Vagina (tissue), 2 donors: ENCODE data around the gene UST. TPM values are rescaled to one million over a fixed set of nuclear protein-coding genes. Genes with fewer than 3 reads are reported as not detected.

ENCODE experiments used
- DNase-seq, 2 donors: peaks; one replicate each; pipeline ENCODE4 v3.0.0-alpha.2; 2017; ENCODE audit errors: extremely low spot score in 2 of 2
- H3K27ac ChIP-seq: fragments of 200-600 bp; sonication (generic); one replicate; pipeline ENCODE4 v1.5.1; 2019
- H3K27me3 ChIP-seq: fragments of 200-600 bp; sonication (generic); one replicate; pipeline ENCODE4 v1.5.1; 2019
- H3K36me3 ChIP-seq, 2 donors: fragments of 200-600 bp; sonication (generic); one replicate each; pipeline ENCODE4 v1.5.1; 2017 to 2019
- H3K4me1 ChIP-seq: fragments of 200-600 bp; sonication (generic); one replicate; pipeline ENCODE4 v1.5.1; 2019
- H3K4me3 ChIP-seq, 2 donors: fragments of 200-600 bp; sonication (generic); 1 replicate in 1 of 2; 2 replicates in 1 of 2; pipeline ENCODE4 v1.5.1; 2016 to 2019
- H3K9me3 ChIP-seq: fragments of 200-600 bp; sonication (generic); one replicate; pipeline ENCODE4 v1.5.1; 2019
- CTCF ChIP-seq, 3 experiments: fragments of 450-650 bp in 2 of 3; fragments of 200-600 bp in 1 of 3; sonication (generic) in 1 of 3; IDR thresholded peaks; one replicate each; pipeline ENCODE4 v1.5.1; 2017 to 2019; ENCODE audit warnings: antibody characterized with exemption in 3 of 3, mild to moderate bottlenecking in 2 of 3, moderate library complexity in 2 of 3
- POLR2A ChIP-seq, 2 donors: fragments of 450-650 bp; IDR thresholded peaks; one replicate each; pipeline ENCODE4 v1.6.1; 2017; ENCODE audit warnings: antibody characterized with exemption in 2 of 2, mild to moderate bottlenecking in 2 of 2, moderate library complexity in 2 of 2
- POLR2AphosphoS5 ChIP-seq, 2 donors: sonication (generic); formaldehyde crosslinking; IDR thresholded peaks; one replicate each; pipeline ENCODE4 v1.9.0; 2017; ENCODE audit warnings: antibody characterized with exemption in 2 of 2, mild to moderate bottlenecking in 2 of 2, low read depth in 1 of 2; ENCODE audit not compliant: insufficient read depth in 1 of 2
- intact Hi-C: fragments of 100-400 bp; cut with DNase I; formaldehyde crosslinking; loops from one replicate; pipeline ENCODE4 v1.15.1; 2023
- total RNA-seq: library from RNA; depleted of rRNA; stranded (reverse); fragments of >200 nt; gene quantifications from one replicate; pipeline ENCODE4 v1.2.3, GENCODE V29; 2016

The UST gene
- total RNA-seq, 1 donor from 2014 or later = 14.2 TPM

GRCh38 chr6:149059557-149059956 is 312.7 kb downstream of the UST start:
- Histone ChIP-seq H3K27ac (no peak overlapping the region), H3K27me3 (no peaks in the 10 kb centered on the region), H3K4me1 (peaks cover 15% of the 10 kb centered on the region), H3K4me3 (no peak overlapping the region), H3K36me3 (no peaks in the 10 kb centered on the region), H3K9me3 (no peaks in the 10 kb centered on the region)
- TF ChIP-seq POLR2AphosphoS5 (IDR thresholded peaks at IDR 0.05; ENCODE audit: insufficient read depth in 1 of 2, low read depth in 1 of 2) = no peak
- no peak for TF ChIP-seq POLR2A (IDR thresholded peaks at IDR 0.05)
- no peak for TF ChIP-seq CTCF (IDR thresholded peaks at IDR 0.05)
- intact Hi-C loops = no loop called here
- DNase-seq = no peak

- H3K36me3 ChIP-seq = no peaks in the 10 kb centered on the region
- intact Hi-C loops = no loop called here
These were observed 313.6 kb downstream of the UST start for GRCh38 chr6:149060300-149060984.

GRCh38 chr6:149060985-149061760 is 314.3 kb downstream of the UST start:
- intact Hi-C loops = no loop called here
- no peak for DNase-seq
- no peaks in the 10 kb centered on the region for H3K36me3 ChIP-seq
- no peaks in the 10 kb centered on the region for H3K27me3 ChIP-seq
- TF ChIP-seq POLR2AphosphoS5 (IDR thresholded peaks at IDR 0.05; ENCODE audit: insufficient read depth in 1 of 2, low read depth in 1 of 2) (no peak), CTCF (IDR thresholded peaks at IDR 0.05) (no peak)
- H3K4me3 ChIP-seq = no peak overlapping the region
- H3K4me1 ChIP-seq = peaks cover 15% of the 10 kb centered on the region
- no peaks in the 10 kb centered on the region for H3K9me3 ChIP-seq
- H3K27ac ChIP-seq = no peak overlapping the region

More at GRCh38 chr6:149060300-149060984, 313.6 kb downstream of the UST start:
- Histone ChIP-seq H3K4me3 (no peak overlapping the region), H3K27ac (no peak overlapping the region), H3K4me1 (peaks cover 15% of the 10 kb centered on the region), H3K9me3 (no peaks in the 10 kb centered on the region), H3K27me3 (no peaks in the 10 kb centered on the region)
- no peak for TF ChIP-seq CTCF (IDR thresholded peaks at IDR 0.05)
- TF ChIP-seq POLR2AphosphoS5 (IDR thresholded peaks at IDR 0.05; ENCODE audit: insufficient read depth in 1 of 2, low read depth in 1 of 2) = peak in 1 of 2 donors; percentile 9
- no peak for DNase-seq

GRCh38 chr6:149061930-149062329 is 315.1 kb downstream of the UST start:
- intact Hi-C loops = no loop called here
- no peak for DNase-seq
- Histone ChIP-seq H3K27ac (no peak overlapping the region), H3K36me3 (no peaks in the 10 kb centered on the region), H3K27me3 (no peaks in the 10 kb centered on the region), H3K4me1 (peaks cover 15% of the 10 kb centered on the region), H3K4me3 (no peak overlapping the region), H3K9me3 (no peaks in the 10 kb centered on the region)
- TF ChIP-seq POLR2A (IDR thresholded peaks at IDR 0.05) (no peak), POLR2AphosphoS5 (IDR thresholded peaks at IDR 0.05; ENCODE audit: insufficient read depth in 1 of 2, low read depth in 1 of 2) (no peak), CTCF (IDR thresholded peaks at IDR 0.05) (no peak)
